Psoas muscle (tissue), 8 donors: Measurements from ENCODE around the gene PRLR. TPM values are rescaled to one million over a fixed set of nuclear protein-coding genes. Genes with fewer than 3 reads are reported as not detected.

Experiments
- ATAC-seq, 4 donors: fragments of 200-7000 bp; cut with Tn5 transposase; one replicate each; pipeline ENCODE4 v1.9.1; 2020; ENCODE audit warnings: moderate library complexity in 3 of 4, mild to moderate bottlenecking in 2 of 4
- DNase-seq, 2 donors: peaks; one replicate each; pipeline ENCODE4 v3.0.0-alpha.2; 2020
- H3K27ac ChIP-seq: fragments of 200-600 bp; one replicate; pipeline ENCODE4 v1.8.0; 2022
- H3K27me3 ChIP-seq, 3 donors: fragments of 200-600 bp in 1 of 3; one replicate each; pipeline versions ENCODE4 v1.6.1 to v1.8.0; 2013 to 2022; ENCODE audit warnings: low read length in 2 of 3, mild to moderate bottlenecking in 2 of 3, moderate library complexity in 1 of 3; ENCODE audit not compliant: insufficient read depth in 3 of 3
- H3K36me3 ChIP-seq, 2 donors: fragments of 200-600 bp in 1 of 2; one replicate each; pipeline versions ENCODE4 v1.6.1 to v1.8.0; 2013 to 2022; ENCODE audit warnings: low read depth in 1 of 2, mild to moderate bottlenecking in 1 of 2, moderate library complexity in 1 of 2; ENCODE audit not compliant: insufficient read depth in 1 of 2
- H3K4me1 ChIP-seq: fragments of 200-600 bp; one replicate; pipeline ENCODE4 v1.8.0; 2022
- H3K4me3 ChIP-seq: fragments of 200-600 bp; one replicate; pipeline ENCODE4 v1.8.0; 2022; ENCODE audit warnings: mild to moderate bottlenecking
- H3K9me3 ChIP-seq: fragments of 200-600 bp; one replicate; pipeline ENCODE4 v1.8.0; 2022
- CTCF ChIP-seq: fragments of 200-600 bp; IDR thresholded peaks from one replicate; pipeline ENCODE4 v1.8.0; 2022; ENCODE audit warnings: antibody characterized with exemption
- WGBS, 3 donors: extraction: QIAGEN DNeasy Blood & Tissue Kit; methylation state at CpG; one replicate each; pipeline versions ENCODE4 v1.1.6 to v1.1.7; 2013; 5-methylcytosine and 5-hydroxymethylcytosine counted together
- intact Hi-C, 2 donors: fragments of 100-400 bp; cut with DNase I; formaldehyde crosslinking; loops; one replicate each; pipeline versions ENCODE4 v1.11.0 to v1.14.2; 2022
- polyA plus RNA-seq, 3 donors: library from polyadenylated mRNA; stranded (reverse); fragments of 200-250 nt; gene quantifications; one replicate each; pipeline ENCODE4 v1.2.3, GENCODE V29; 2013
- total RNA-seq, 4 donors: library from RNA; stranded (reverse); fragmentation: NEBNext Ultra II Directional in 2 of 4; extraction: Animal tissue kit (Norgen Biotek cat#: 25700) in 2 of 4; gene quantifications; one replicate each; pipeline versions ENCODE4 v1.2.1 to v1.2.4, GENCODE V29; 2021 to 2023
- donor health status: healthy with polysubstance abuse.
- donor health status: DM: no; HTN: no; CAD: no; lungs with moderate emphysema.
- donor health status: Bipolar disorder and iron deficiency.
- donor health status: healthy.
- donor health status: DM: yes; HTN: yes; CAD: no.
- donor health status: DM: no; HTN: no; CAD: no.
- donor health status: DM: no; HTN: no; CAD: no.
- donor health status: DM: yes; HTN: yes; CAD: no.

The PRLR gene
- total and polyA plus RNA-seq, 7 donors, result 0.03 to 0.32 (median 0.09) TPM

- Histone ChIP-seq H3K9me3 (no peaks in the 10 kb centered on the region), H3K27me3 (peaks cover 0 to 4% (median 0%) of the 10 kb centered on the region in 3 donors), H3K27ac (no peak overlapping the region), H3K4me1 (no peaks in the 10 kb centered on the region), H3K36me3 (no peaks in the 10 kb centered on the region), H3K4me3 (no peak overlapping the region)
- TF ChIP-seq CTCF, result no peak
- DNase-seq, result no peak
- no peak for ATAC-seq
- 94 to 96% (median 96%) methylated on average over 6 of the region's 6 CpGs for WGBS, 3 donors
- intact Hi-C loops, result loop anchor here in 1 of 2 donors (10.0 kb wide), 2 partner anchors 478 to 518 kb away; no protein-coding TSS in a partner anchor
These were observed 227.8 kb downstream of the PRLR start for GRCh38 chr5:35002459-35002858.

GRCh38 chr5:35001842-35002241 lies 228.4 kb downstream of the PRLR start:
- no peak for ATAC-seq
- no peaks in the 10 kb centered on the region for H3K4me1 ChIP-seq
- H3K9me3 ChIP-seq, result no peaks in the 10 kb centered on the region
- no peak overlapping the region for H3K4me3 ChIP-seq
- no peaks in the 10 kb centered on the region for H3K27me3 ChIP-seq
- TF ChIP-seq CTCF, result no peak
- no peak overlapping the region for H3K27ac ChIP-seq
- no peaks in the 10 kb centered on the region for H3K36me3 ChIP-seq
- DNase-seq, result no peak
- 64 to 75% (median 70%) methylated on average over 3 of the region's 3 CpGs for WGBS, 3 donors
- intact Hi-C loops, result loop anchor here in 1 of 2 donors (10.0 kb wide), 2 partner anchors 477 to 517 kb away; no protein-coding TSS in a partner anchor

Other genes starting within 250 kb of the PRLR start
- gene AGXT2, start 182.5 kb downstream of the PRLR start, total RNA-seq, result not detected
- not detected for gene AGXT2, start 182.5 kb downstream of the PRLR start, polyA plus RNA-seq